ENCODE measurements around the gene RRAD. TPM values are rescaled to one million over a fixed set of nuclear protein-coding genes. Genes with fewer than 3 reads are reported as not detected.

RRAD gene
- total and polyA plus RNA-seq, 11 donors = 57.5 to 298 (median 152) TPM

DNA sequence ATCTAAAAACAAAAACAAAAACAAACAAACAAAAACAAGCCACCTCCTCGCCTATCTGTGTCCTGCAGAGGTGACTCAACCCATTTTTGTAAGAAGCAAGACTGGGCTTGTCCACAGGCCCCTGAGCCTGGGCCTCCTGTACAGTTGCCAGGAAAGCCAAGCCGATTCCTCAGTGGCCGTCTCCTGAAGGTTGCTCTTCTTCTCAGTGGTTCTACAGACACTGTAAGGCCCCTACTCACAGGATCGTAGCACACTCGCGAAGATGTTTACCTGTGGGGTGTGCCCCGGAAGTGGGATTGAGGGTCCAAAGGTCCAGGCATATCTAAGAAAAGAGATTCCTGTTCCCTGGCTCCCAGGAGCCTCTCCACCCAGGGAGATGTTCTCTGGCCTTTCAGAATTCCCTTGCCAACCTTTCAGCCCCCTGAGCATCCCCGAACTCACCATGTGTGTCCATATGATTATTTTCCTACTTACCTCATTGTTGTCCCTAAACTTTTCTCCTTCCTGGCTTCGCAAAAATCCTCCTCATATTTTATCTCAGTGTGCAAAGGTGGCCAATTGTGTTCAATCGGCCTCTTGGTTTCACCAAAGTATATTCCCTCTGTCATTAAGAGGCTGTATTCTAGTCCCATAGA lies 28.2 kb upstream of the RRAD start:
- Histone ChIP-seq H3K4me1 (peaks cover 0 to 7% (median 6%) of the 10 kb centered on the region in 12 donors), H3K27me3 (peaks cover 0 to 31% (median 0%) of the 10 kb centered on the region in 9 donors), H3K9me3 (peaks cover 0 to 6% (median 0%) of the 10 kb centered on the region in 12 donors), H3K4me3 (no peak overlapping the region), H3K27ac (no peak overlapping the region), H3K36me3 (no peaks in the 10 kb centered on the region)
- no peak for ATAC-seq
- intact Hi-C loops (cut with DNase I) = loop anchor here in 2 of 10 donors (2.0 to 5.0 kb wide), 3 partner anchors 56 to 231 kb away; no protein-coding TSS in a partner anchor
- 77 to 91% (median 79%) methylated on average over 8 to 10 of the region's 10 CpGs for WGBS, 4 donors
- TF ChIP-seq, protein P1, sequence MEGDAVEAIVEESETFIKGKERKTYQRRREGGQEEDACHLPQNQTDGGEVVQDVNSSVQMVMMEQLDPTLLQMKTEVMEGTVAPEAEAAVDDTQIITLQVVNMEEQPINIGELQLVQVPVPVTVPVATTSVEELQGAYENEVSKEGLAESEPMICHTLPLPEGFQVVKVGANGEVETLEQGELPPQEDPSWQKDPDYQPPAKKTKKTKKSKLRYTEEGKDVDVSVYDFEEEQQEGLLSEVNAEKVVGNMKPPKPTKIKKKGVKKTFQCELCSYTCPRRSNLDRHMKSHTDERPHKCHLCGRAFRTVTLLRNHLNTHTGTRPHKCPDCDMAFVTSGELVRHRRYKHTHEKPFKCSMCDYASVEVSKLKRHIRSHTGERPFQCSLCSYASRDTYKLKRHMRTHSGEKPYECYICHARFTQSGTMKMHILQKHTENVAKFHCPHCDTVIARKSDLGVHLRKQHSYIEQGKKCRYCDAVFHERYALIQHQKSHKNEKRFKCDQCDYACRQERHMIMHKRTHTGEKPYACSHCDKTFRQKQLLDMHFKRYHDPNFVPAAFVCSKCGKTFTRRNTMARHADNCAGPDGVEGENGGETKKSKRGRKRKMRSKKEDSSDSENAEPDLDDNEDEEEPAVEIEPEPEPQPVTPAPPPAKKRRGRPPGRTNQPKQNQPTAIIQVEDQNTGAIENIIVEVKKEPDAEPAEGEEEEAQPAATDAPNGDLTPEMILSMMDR (IDR thresholded peaks at IDR 0.05) = no peak
- TF ChIP-seq POLR2A (IDR thresholded peaks at IDR 0.05) = no peak
- DNase-seq = no peak

DNA sequence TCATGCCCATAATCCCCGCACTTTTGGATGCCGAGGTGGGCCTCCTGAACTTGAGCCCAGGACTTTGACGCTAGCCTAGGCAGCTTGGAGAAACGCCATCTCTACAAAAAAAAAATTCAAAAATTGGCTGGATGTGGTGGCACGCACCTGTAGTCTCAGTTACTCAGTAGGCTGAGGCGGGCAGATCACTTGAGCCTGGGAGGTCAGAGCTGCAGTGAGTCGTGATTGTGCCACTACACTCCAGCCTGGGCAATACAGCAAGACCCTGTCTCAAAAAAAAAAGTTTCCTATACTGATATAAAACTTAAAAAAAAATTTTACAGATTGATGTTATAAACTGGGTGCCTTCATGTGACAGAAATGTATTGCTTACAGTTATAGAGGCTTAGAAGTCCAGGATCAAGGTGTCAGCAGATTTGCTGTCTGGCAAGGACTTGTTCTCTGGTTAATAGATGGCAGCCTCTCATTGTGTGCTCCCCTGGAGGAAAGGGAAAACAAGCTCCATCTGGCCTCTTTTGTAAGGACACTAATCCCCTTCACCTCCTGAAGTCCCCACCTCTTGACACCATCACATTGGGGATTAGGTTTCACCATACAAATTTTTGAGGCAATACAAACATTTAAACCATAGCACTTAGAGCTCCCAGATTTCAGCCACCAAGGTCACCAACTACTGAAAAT lies 27.2 kb upstream of the RRAD start:
- no peak overlapping the region for H3K27ac ChIP-seq
- no peak for TF ChIP-seq POLR2A (IDR thresholded peaks at IDR 0.05)
- TF ChIP-seq, protein P1 (IDR thresholded peaks at IDR 0.05) = no peak
- WGBS, 4 donors = 81 to 86% (median 85%) methylated on average over 7 of the region's 7 CpGs
- H3K4me3 ChIP-seq = no peak overlapping the region
- intact Hi-C loops (cut with DNase I) = loop anchor here in 1 of 10 donors (5.0 kb wide), 1 partner anchor 55 kb away; no protein-coding TSS in a partner anchor
- peaks cover 0 to 35% (median 0%) of the 10 kb centered on the region in 9 donors for H3K27me3 ChIP-seq
- peaks cover 0 to 15% (median 9%) of the 10 kb centered on the region in 12 donors for H3K4me1 ChIP-seq
- no peaks in the 10 kb centered on the region for H3K36me3 ChIP-seq
- DNase-seq (no peak), ATAC-seq (no peak)
- peaks cover 0 to 6% (median 0%) of the 10 kb centered on the region in 12 donors for H3K9me3 ChIP-seq

DNA sequence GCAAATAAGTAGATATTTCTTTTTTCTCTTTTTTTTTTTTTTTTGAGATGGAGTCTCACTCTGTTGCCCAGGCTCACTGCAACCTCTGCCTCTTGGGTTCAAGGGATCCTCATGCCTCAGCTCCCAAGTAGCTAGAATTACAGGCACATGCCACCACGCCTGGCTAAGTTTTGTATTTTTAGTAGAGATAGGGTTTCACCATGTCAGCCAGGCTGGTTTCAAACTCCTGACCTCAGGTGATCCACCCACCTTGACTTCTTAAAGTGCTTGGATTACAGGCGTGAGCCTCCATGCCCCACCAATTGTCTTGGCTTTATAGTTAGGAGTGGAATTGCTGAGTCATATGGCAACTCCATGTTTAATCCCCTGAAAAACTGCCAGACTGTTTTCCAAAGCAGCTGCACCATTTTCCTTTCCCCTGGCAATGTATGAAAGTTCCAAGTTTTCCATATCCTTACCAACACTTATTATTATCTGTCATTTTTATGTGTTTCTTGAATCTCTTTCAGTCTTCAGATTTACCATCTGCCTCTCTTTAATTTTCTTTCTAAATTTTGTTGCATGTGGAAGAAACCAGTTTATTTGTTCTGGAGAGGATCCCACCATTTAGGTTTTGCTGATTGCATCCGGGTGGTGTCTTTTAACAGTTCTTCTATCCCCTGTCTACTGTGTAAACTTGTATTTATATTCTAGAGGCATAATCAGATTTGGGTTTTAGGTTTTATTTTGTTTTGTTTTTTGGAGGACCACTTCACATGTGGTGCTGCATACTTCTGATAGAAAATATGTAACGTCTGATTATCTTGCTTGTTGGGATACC lies 25.8 kb upstream of the RRAD start:
- DNase-seq (no peak), ATAC-seq (no peak)
- H3K36me3 ChIP-seq = no peaks in the 10 kb centered on the region
- no peak overlapping the region for H3K4me3 ChIP-seq
- intact Hi-C loops (cut with DNase I) = loop anchor here in 1 of 10 donors (5.0 kb wide), 1 partner anchor 54 kb away; no protein-coding TSS in a partner anchor
- H3K9me3 ChIP-seq = peaks cover 0 to 6% (median 0%) of the 10 kb centered on the region in 12 donors
- TF ChIP-seq, protein P1 (IDR thresholded peaks at IDR 0.05) = no peak
- no peak for TF ChIP-seq POLR2A (IDR thresholded peaks at IDR 0.05)
- 80 to 86% (median 83%) methylated on average over 4 of the region's 4 CpGs for WGBS, 4 donors
- H3K27me3 ChIP-seq = peaks cover 0 to 35% (median 0%) of the 10 kb centered on the region in 9 donors
- H3K4me1 ChIP-seq = peaks cover 0 to 22% (median 9%) of the 10 kb centered on the region in 12 donors
- H3K27ac ChIP-seq = no peak overlapping the region

Measured in heart left ventricle (tissue), 16 donors.